ENCODE measurements around the gene MMP24. TPM values are rescaled to one million over a fixed set of nuclear protein-coding genes. Genes with fewer than 3 reads are reported as not detected.

The MMP24 gene
- total and polyA plus RNA-seq, 2 of the 13 experiments (the other 11 are each of a cell fraction or from before 2014, with no cell fraction given), result 0.29 to 0.35 TPM

DNA sequence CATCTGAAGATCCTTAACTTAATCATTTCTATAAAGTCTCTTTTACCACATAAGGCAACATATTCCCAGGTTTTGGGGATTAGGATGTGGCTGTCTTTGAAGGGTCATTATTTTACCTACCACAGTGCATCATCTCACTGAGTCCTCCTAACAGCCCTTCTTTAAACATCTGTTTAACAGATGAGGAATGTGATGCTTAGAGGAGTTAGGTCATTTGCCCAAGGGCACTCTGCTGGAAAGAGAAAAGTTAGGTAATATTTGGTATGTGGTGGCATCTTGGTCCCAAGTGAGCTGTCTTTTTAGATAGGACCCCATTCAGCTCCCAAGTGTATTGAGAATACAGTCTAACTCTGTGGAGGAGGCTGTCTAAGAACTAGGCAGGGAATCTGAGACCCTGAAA is 11.0 kb downstream of the MMP24 start:
- H3K4me3 ChIP-seq (replicated peaks in 1 of 3; ENCODE audit: insufficient read depth in 1 of 3, low read depth in 2 of 3, low read length in 3 of 3), result no peak overlapping the region
- in situ Hi-C loops (cut with HindIII; ENCODE audit: extremely low pct_ligation_motif_present, low pct_unique_long_range_greater_than_20kb) (no loop called here), intact Hi-C loops (cut with micrococcal nuclease; ENCODE audit: unreplicated experiment) (no loop called here)
- H3K4me2 ChIP-seq (ENCODE audit: low read depth, low read length), result no peak overlapping the region
- POLR2A ChIA-PET, result no interaction called here
- FAIRE-seq, result no peak
- no peaks in the 10 kb centered on the region for H3K9me3 ChIP-seq (ENCODE audit: low read length)
- CTCF ChIA-PET (ENCODE audit: low intra/inter-chr PET ratio, low total read pairs), result no interaction called here
- H3K27me3 ChIP-seq (ENCODE audit: control insufficient read depth in 1 of 2, insufficient read depth in 2 of 2, low read length in 2 of 2), result peaks cover 5 to 25% of the 10 kb centered on the region in 2 experiments; a peak in 3 of 5 replicates
- no peaks in the 10 kb centered on the region for H3K79me2 ChIP-seq (ENCODE audit: insufficient read depth, low read length)
- H3K27ac ChIP-seq (ENCODE audit: extremely low read length, insufficient read depth, low read length), result no peak overlapping the region
- no peaks in the 10 kb centered on the region for H3K36me3 ChIP-seq (replicated peaks in 1 of 2; ENCODE audit: control insufficient read depth in 1 of 2, insufficient read depth in 2 of 2, low read length in 2 of 2)
- H3K9ac ChIP-seq (ENCODE audit: insufficient read depth, low read depth, low read length), result no peak overlapping the region
- no peak for ATAC-seq
- H3K4me1 ChIP-seq (ENCODE audit: insufficient read depth, low read length), result no peaks in the 10 kb centered on the region
- no peak for DNase-seq (ENCODE audit: low spot score)
- no peak overlapping the region for H2AFZ ChIP-seq (ENCODE audit: low read length)
- no peaks in the 10 kb centered on the region for H4K20me1 ChIP-seq (ENCODE audit: insufficient read depth, low read length)
- BruUV-seq (replicated peaks), result no TSS peak
- TF ChIP-seq ZNF580 (CRISPR knock-in tag; IDR thresholded peaks at IDR 0.05; ENCODE audit: borderline replicate concordance, low read depth) (no peak), CTCF (CRISPR knock-in tag; IDR thresholded peaks at IDR 0.05) (no peak), FIP1L1 (IDR thresholded peaks at IDR 0.05; ENCODE audit: borderline replicate concordance, insufficient read depth, low read depth, low read length) (no peak), ZBTB10 (CRISPR knock-in tag; IDR thresholded peaks at IDR 0.05; ENCODE audit: borderline replicate concordance) (no peak), THRA (CRISPR knock-in tag; IDR thresholded peaks at IDR 0.05; ENCODE audit: borderline replicate concordance) (no peak), RARA (CRISPR knock-in tag; IDR thresholded peaks at IDR 0.05) (no peak), ELF4 (CRISPR knock-in tag; IDR thresholded peaks at IDR 0.05; ENCODE audit: borderline replicate concordance) (no peak), CHD4 (IDR thresholded peaks at IDR 0.05; ENCODE audit: borderline replicate concordance, low read length) (no peak), TAF1 (CRISPR knock-in tag; IDR thresholded peaks at IDR 0.05) (no peak), ATF7-NPFF (CRISPR knock-in tag; IDR thresholded peaks at IDR 0.05; ENCODE audit: low read depth) (no peak), DBP (CRISPR knock-in tag; IDR thresholded peaks at IDR 0.05; ENCODE audit: not compliant biosample characterization) (no peak), ZNF639 (CRISPR knock-in tag; conservative IDR thresholded peaks at IDR 0.05) (no peak), SOX5 (CRISPR knock-in tag; IDR thresholded peaks at IDR 0.05; ENCODE audit: borderline replicate concordance) (no peak), IKZF4 (CRISPR knock-in tag; IDR thresholded peaks at IDR 0.05; ENCODE audit: borderline replicate concordance, low read depth, not compliant biosample characterization) (no peak)
- TF ChIP-seq, protein P1, sequence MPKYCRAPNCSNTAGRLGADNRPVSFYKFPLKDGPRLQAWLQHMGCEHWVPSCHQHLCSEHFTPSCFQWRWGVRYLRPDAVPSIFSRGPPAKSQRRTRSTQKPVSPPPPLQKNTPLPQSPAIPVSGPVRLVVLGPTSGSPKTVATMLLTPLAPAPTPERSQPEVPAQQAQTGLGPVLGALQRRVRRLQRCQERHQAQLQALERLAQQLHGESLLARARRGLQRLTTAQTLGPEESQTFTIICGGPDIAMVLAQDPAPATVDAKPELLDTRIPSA (CRISPR knock-in tag; IDR thresholded peaks at IDR 0.05; ENCODE audit: borderline replicate concordance), result no peak

Measured in HepG2 (cell line).